HG02884 (cell line): ENCODE measurements around the gene KCTD5.
A peak's percentile ranks its signal among the peaks of the same experiment; 100 is the strongest.

Source experiments
- ATAC-seq: cut with Tn5 transposase; IDR thresholded peaks from one replicate; pipeline ENCODE4 v1.9.1; 2021; ENCODE audit warnings: mild to moderate bottlenecking, moderate library complexity; ENCODE audit not compliant: unreplicated experiment

KCTD5 gene

GRCh38 chr16:2708955-2709587 is 26.7 kb downstream of the KCTD5 start:
- ATAC-seq = no peak

- ATAC-seq = no peak
Observed at GRCh38 chr16:2709588-2709984, 27.3 kb downstream of the KCTD5 start.

- no peak for ATAC-seq
Observed at GRCh38 chr16:2710021-2710710, 27.8 kb downstream of the KCTD5 start.

GRCh38 chr16:2710711-2711231 is 28.4 kb downstream of the KCTD5 start:
- no peak for ATAC-seq

GRCh38 chr16:2711370-2712062 is 29.2 kb downstream of the KCTD5 start:
- no peak for ATAC-seq

- ATAC-seq = no peak
Observed at GRCh38 chr16:2712063-2712441, 29.7 kb downstream of the KCTD5 start.

- no peak for ATAC-seq
Observed at GRCh38 chr16:2712546-2712945, 30.2 kb downstream of the KCTD5 start.

- ATAC-seq = no peak
Observed at GRCh38 chr16:2713523-2713922, 31.2 kb downstream of the KCTD5 start.

- no peak for ATAC-seq
Observed at GRCh38 chr16:2713985-2714774, 31.9 kb downstream of the KCTD5 start.

GRCh38 chr16:2715064-2715463 is 32.7 kb downstream of the KCTD5 start:
- no peak for ATAC-seq

- no peak for ATAC-seq
Observed at GRCh38 chr16:2715519-2715918, 33.2 kb downstream of the KCTD5 start.

- no peak for ATAC-seq
Observed at GRCh38 chr16:2715966-2716885, 33.9 kb downstream of the KCTD5 start.

GRCh38 chr16:2716948-2717347 is 34.6 kb downstream of the KCTD5 start:
- no peak for ATAC-seq

GRCh38 chr16:2717383-2718263 is 35.3 kb downstream of the KCTD5 start:
- no peak for ATAC-seq

GRCh38 chr16:2719328-2720063 is 37.2 kb downstream of the KCTD5 start:
- ATAC-seq = no peak

GRCh38 chr16:2720064-2720457 is 37.7 kb downstream of the KCTD5 start, which contains the start of gene PRSS27:
Gene PRSS27, minus strand, starts transcription at chr16:2720224. Its CDS starts 64 bp downstream, at chr16:2720160.
- no peak for ATAC-seq

- ATAC-seq = peak; percentile 68
Observed at GRCh38 chr16:2720719-2721633, 38.7 kb downstream of the KCTD5 start.
